Thyroid gland (tissue), 4 donors: ENCODE data around the gene ZNF346.

Experiments
- CTCF ChIP-seq, 6 experiments: fragments of 200-600 bp in 3 of 6; fragments of 450-650 bp in 3 of 6; sonication (generic) in 3 of 6; IDR thresholded peaks; one replicate each; pipeline ENCODE4 v1.5.1; 2016 to 2019; ENCODE audit warnings: antibody characterized with exemption in 6 of 6, mild to moderate bottlenecking in 2 of 6, inconsistent platforms in 1 of 6, moderate library complexity in 1 of 6
- POLR2A ChIP-seq, 2 donors: fragments of 450-650 bp; IDR thresholded peaks; one replicate each; pipeline ENCODE4 v1.6.1; 2017; ENCODE audit warnings: antibody characterized with exemption in 2 of 2, mild to moderate bottlenecking in 2 of 2, moderate library complexity in 1 of 2

GRCh38 chr5:177117441-177118045 is 95.0 kb downstream of the ZNF346 start:
- TF ChIP-seq CTCF (IDR thresholded peaks at IDR 0.05) (no peak), POLR2A (IDR thresholded peaks at IDR 0.05) (no peak)
